CD14-positive monocyte (primary cell): Measurements from ENCODE around the gene FTHL17. TPM values are rescaled to one million over a fixed set of nuclear protein-coding genes. Genes with fewer than 3 reads are reported as not detected.

Experiments used
- DNase-seq, 3 donors: peaks; one replicate each; pipeline ENCODE4 v3.0.0-alpha.2; 2011 to 2022
- H2AFZ ChIP-seq: 2 replicates; pipeline ENCODE4 v1.6.0; 2012; ENCODE audit warnings: mild to moderate bottlenecking, low read depth, low read length, inconsistent platforms; ENCODE audit not compliant: insufficient read depth, poor library complexity, severe bottlenecking
- H3K27ac ChIP-seq, 2 donors: 1 replicate in 1 of 2; 2 replicates in 1 of 2; pipeline ENCODE4 v1.5.1; 2012 to 2013; ENCODE audit warnings: low read length in 2 of 2, control low read depth in 1 of 2, inconsistent platforms in 1 of 2, low read depth in 1 of 2, mild to moderate bottlenecking in 1 of 2
- H3K27me3 ChIP-seq, 2 donors: one replicate each; pipeline versions ENCODE4 v1.6.0 to v1.6.1; 2011 to 2013; ENCODE audit warnings: low read length in 2 of 2; ENCODE audit not compliant: control insufficient read depth in 2 of 2, insufficient read depth in 2 of 2
- H3K36me3 ChIP-seq, 2 donors: replicated peaks in 1 of 2; 1 replicate in 1 of 2; 2 replicates in 1 of 2; pipeline versions ENCODE4 v1.5.1 to v1.6.1; 2012 to 2013; ENCODE audit warnings: low read length in 2 of 2, control low read depth in 1 of 2, inconsistent platforms in 1 of 2, mild to moderate bottlenecking in 1 of 2; ENCODE audit not compliant: insufficient read depth in 2 of 2, control insufficient read depth in 1 of 2
- H3K4me1 ChIP-seq, 2 donors: 1 replicate in 1 of 2; 2 replicates in 1 of 2; pipeline versions ENCODE4 v1.5.1 to v1.6.1; 2012 to 2013; ENCODE audit warnings: low read length in 2 of 2, control low read depth in 1 of 2, inconsistent platforms in 1 of 2, mild to moderate bottlenecking in 1 of 2, moderate library complexity in 1 of 2; ENCODE audit not compliant: insufficient read depth in 2 of 2, control insufficient read depth in 1 of 2
- H3K4me2 ChIP-seq: replicated peaks from 2 replicates; pipeline ENCODE3; 2012; ENCODE audit warnings: low read length, moderate library complexity, mild to moderate bottlenecking; ENCODE audit not compliant: poor library complexity, severe bottlenecking; ENCODE audit errors: extremely low read depth
- H3K4me3 ChIP-seq, 3 experiments: fragments of 200-600 bp in 1 of 3; sonication (generic) in 1 of 3; replicated peaks in 1 of 3; 1 replicate in 2 of 3; 2 replicates in 1 of 3; pipeline ENCODE4 v1.5.1; 2011 to 2013; ENCODE audit warnings: low read length in 3 of 3, mild to moderate bottlenecking in 3 of 3, control low read depth in 2 of 3, low read depth in 2 of 3, inconsistent platforms in 1 of 3, moderate library complexity in 1 of 3
- H3K79me2 ChIP-seq: 2 replicates; pipeline ENCODE4 v1.6.0; 2012; ENCODE audit warnings: mild to moderate bottlenecking, control low read depth, inconsistent platforms, low read length, moderate library complexity; ENCODE audit not compliant: insufficient read depth
- H3K9ac ChIP-seq: 2 replicates; pipeline ENCODE4 v1.6.0; 2017; ENCODE audit warnings: low read length, mild to moderate bottlenecking; ENCODE audit not compliant: insufficient read depth, poor library complexity, severe bottlenecking
- H3K9me3 ChIP-seq, 2 donors: replicated peaks in 1 of 2; 1 replicate in 1 of 2; 2 replicates in 1 of 2; pipeline versions ENCODE4 v1.5.1 to v1.6.1; 2012 to 2013; ENCODE audit warnings: low read length in 2 of 2, control low read depth in 1 of 2; ENCODE audit not compliant: control insufficient read depth in 1 of 2, insufficient read depth in 1 of 2
- H4K20me1 ChIP-seq: 2 replicates; pipeline ENCODE4 v1.6.0; 2012; ENCODE audit warnings: mild to moderate bottlenecking, low read length, control low read depth, moderate library complexity; ENCODE audit not compliant: insufficient read depth
- H3K27ac Mint-ChIP-seq, 7 donors: one replicate each; pipeline ENCODE4 v1.8.0; 2020; ENCODE audit warnings: mild to moderate bottlenecking in 7 of 7, mixed read lengths in 7 of 7, moderate library complexity in 6 of 7, inconsistent platforms in 2 of 7
- H3K27me3 Mint-ChIP-seq, 3 donors: one replicate each; pipeline ENCODE4 v1.8.0; 2021 to 2022; ENCODE audit warnings: low read depth in 3 of 3, mild to moderate bottlenecking in 3 of 3, mixed read lengths in 3 of 3, moderate library complexity in 3 of 3, inconsistent platforms in 1 of 3
- H3K36me3 Mint-ChIP-seq, 2 donors: one replicate each; pipeline ENCODE4 v1.8.0; 2020; ENCODE audit warnings: mixed read lengths in 2 of 2, inconsistent platforms in 1 of 2, mild to moderate bottlenecking in 1 of 2
- H3K4me1 Mint-ChIP-seq: one replicate; pipeline ENCODE4 v1.8.0; 2020; ENCODE audit warnings: mild to moderate bottlenecking, mixed read lengths
- H3K4me3 Mint-ChIP-seq, 2 donors: one replicate each; pipeline ENCODE4 v1.8.0; 2020; ENCODE audit warnings: mild to moderate bottlenecking in 2 of 2, mixed read lengths in 2 of 2, moderate library complexity in 1 of 2
- H3K9me3 Mint-ChIP-seq, 7 donors: one replicate each; pipeline ENCODE4 v1.8.0; 2020 to 2022; ENCODE audit warnings: mixed read lengths in 7 of 7, mild to moderate bottlenecking in 6 of 7, moderate library complexity in 6 of 7, inconsistent platforms in 2 of 7
- WGBS: methylation state at CpG from one replicate; pipeline ENCODE4 v1.1.5; 2013; ENCODE audit warnings: missing lambda C conversion rate; ENCODE audit not compliant: insufficient coverage; 5-methylcytosine and 5-hydroxymethylcytosine counted together
- intact Hi-C, 2 donors: fragments of 100-400 bp; cut with micrococcal nuclease; formaldehyde crosslinking; loops; one replicate each; pipeline versions ENCODE4 v1.15.0 to v1.15.1; 2023
- polyA plus RNA-seq, 3 donors: library from polyadenylated mRNA; depleted of rRNA in 1 of 3; unstranded in 2 of 3; stranded (reverse) in 1 of 3; fragments of 300-500 nt in 2 of 3; fragments of >200 nt in 1 of 3; fragmentation: Illumina TruSeq in 2 of 3; gene quantifications; 1 replicate in 2 of 3; 2 replicates in 1 of 3; pipeline ENCODE4 v1.2.3, GENCODE V29; 2012 to 2021
- TF ChIP-seq, protein P1 (sequence below): fragments of 200-600 bp; IDR thresholded peaks from one replicate; pipeline ENCODE4 v1.8.0; 2022; ENCODE audit warnings: antibody characterized with exemption, mild to moderate bottlenecking

The FTHL17 gene
- polyA plus RNA-seq, 3 donors, result not detected

DNA sequence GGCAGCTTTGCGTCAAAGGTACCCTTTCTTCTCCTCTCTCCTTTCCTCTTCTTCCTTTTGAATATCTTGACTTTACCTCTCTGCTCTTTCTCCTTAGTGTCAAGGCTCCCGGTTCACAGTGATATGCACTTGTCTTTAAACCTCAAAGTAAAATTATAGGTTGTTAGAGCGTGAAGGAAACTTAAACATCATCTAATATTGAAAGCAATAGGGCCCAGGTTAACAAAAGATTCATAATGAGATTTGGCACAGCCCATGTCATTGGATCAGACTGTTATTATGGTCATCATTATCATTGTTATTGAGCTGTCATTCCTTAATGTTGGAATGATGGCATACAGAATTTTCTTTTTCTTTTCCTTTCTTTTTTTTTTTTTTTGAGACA lies 32.5 kb downstream of the FTHL17 start:
- WGBS, result no CpG with 5 or more reads among the region's 3 CpGs
- H3K4me3 ChIP-seq, result no peak overlapping the region
- H3K4me1 ChIP-seq, result no peaks in the 10 kb centered on the region
- H3K36me3 ChIP-seq, result no peaks in the 10 kb centered on the region
- H3K9me3 ChIP-seq, result no peaks in the 10 kb centered on the region
- no peak overlapping the region for H2AFZ ChIP-seq
- H3K9ac ChIP-seq, result no peak overlapping the region
- no peaks in the 10 kb centered on the region for H3K27me3 ChIP-seq
- H3K36me3 Mint-ChIP-seq, result no peaks in the 10 kb centered on the region
- intact Hi-C loops, result no loop called here
- no peaks in the 10 kb centered on the region for H4K20me1 ChIP-seq
- peaks cover 0 to 2% (median 1%) of the 10 kb centered on the region in 3 donors for H3K27me3 Mint-ChIP-seq
- H3K27ac Mint-ChIP-seq, result no peak overlapping the region
- H3K9me3 Mint-ChIP-seq, result peaks cover 0 to 2% (median 0%) of the 10 kb centered on the region in 7 donors
- no peak overlapping the region for H3K4me3 Mint-ChIP-seq
- TF ChIP-seq, protein P1, sequence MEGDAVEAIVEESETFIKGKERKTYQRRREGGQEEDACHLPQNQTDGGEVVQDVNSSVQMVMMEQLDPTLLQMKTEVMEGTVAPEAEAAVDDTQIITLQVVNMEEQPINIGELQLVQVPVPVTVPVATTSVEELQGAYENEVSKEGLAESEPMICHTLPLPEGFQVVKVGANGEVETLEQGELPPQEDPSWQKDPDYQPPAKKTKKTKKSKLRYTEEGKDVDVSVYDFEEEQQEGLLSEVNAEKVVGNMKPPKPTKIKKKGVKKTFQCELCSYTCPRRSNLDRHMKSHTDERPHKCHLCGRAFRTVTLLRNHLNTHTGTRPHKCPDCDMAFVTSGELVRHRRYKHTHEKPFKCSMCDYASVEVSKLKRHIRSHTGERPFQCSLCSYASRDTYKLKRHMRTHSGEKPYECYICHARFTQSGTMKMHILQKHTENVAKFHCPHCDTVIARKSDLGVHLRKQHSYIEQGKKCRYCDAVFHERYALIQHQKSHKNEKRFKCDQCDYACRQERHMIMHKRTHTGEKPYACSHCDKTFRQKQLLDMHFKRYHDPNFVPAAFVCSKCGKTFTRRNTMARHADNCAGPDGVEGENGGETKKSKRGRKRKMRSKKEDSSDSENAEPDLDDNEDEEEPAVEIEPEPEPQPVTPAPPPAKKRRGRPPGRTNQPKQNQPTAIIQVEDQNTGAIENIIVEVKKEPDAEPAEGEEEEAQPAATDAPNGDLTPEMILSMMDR, result peak; percentile 4
- H3K4me1 Mint-ChIP-seq, result no peaks in the 10 kb centered on the region
- no peak for DNase-seq
- H3K27ac ChIP-seq, result no peak overlapping the region
- H3K79me2 ChIP-seq, result no peaks in the 10 kb centered on the region
- H3K4me2 ChIP-seq, result no peak overlapping the region

DNA sequence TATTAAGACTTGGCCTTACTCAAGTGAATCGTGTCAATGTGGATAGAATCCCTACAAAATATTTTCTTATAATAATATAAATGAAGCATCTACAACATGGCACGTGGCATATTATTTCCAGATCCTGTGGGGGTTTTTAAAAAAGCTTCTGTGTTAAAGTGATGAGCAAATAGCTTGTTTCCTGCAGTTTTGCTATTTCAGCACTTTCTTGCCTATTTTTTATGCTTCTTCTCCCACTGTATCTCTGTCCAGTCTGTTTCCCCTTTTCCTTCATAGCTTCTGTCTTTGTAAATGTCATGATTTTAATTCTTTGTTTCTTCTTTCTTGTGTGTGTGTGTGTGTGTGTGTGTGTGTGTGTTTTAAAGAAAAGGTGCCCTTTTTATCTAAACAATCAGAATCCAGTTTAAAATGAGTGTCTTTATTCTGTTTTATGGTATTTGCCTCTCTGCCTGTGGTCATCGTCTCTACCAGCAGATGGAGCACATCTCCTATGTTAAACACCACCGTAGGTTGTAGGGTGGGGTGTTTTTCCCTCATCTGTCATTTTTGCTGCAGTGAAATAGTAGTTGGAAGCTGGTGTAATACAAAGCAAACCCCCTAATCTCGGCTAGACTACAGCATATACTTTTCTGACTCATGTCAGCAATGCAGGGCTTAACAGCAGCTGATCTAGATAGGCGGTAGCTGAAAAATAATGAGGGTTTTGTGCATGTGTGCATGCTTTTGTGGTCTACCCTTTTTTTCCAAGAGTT lies 33.1 kb downstream of the FTHL17 start:
- Mint-ChIP-seq H3K36me3 (no peaks in the 10 kb centered on the region), H3K4me3 (no peak overlapping the region), H3K27ac (no peak overlapping the region), H3K27me3 (peaks cover 0 to 2% (median 1%) of the 10 kb centered on the region in 3 donors), H3K9me3 (peaks cover 0 to 2% (median 0%) of the 10 kb centered on the region in 7 donors), H3K4me1 (no peaks in the 10 kb centered on the region)
- Histone ChIP-seq H3K9me3 (no peaks in the 10 kb centered on the region), H3K36me3 (no peaks in the 10 kb centered on the region), H3K4me2 (no peak overlapping the region), H3K27me3 (no peaks in the 10 kb centered on the region), H3K79me2 (no peaks in the 10 kb centered on the region), H3K27ac (no peak overlapping the region), H4K20me1 (no peaks in the 10 kb centered on the region), H3K4me3 (no peak overlapping the region), H2AFZ (peak overlapping the region; percentile 4), H3K4me1 (no peaks in the 10 kb centered on the region), H3K9ac (no peak overlapping the region)
- WGBS, result no CpG with 5 or more reads among the region's 6 CpGs
- intact Hi-C loops, result no loop called here
- DNase-seq, result no peak
- TF ChIP-seq, protein P1, result peak; percentile 17
